B cell (primary cell): ENCODE results near the gene SLC66A1. TPM values are rescaled to one million over a fixed set of nuclear protein-coding genes. Genes with fewer than 3 reads are reported as not detected.

ENCODE experiments used
- ATAC-seq: fragments of 200-7000 bp; cut with Tn5 transposase; one replicate; pipeline ENCODE4 v1.10.0; 2021; ENCODE audit warnings: low read depth, mild to moderate bottlenecking, moderate number of reproducible peaks, moderate library complexity
- CTCF ChIA-PET: fragments of 350-600 bp; sonication (Branson Sonifier 250); formaldehyde crosslinking; loops from one replicate; lab custom pipeline; 2021; ENCODE audit warnings: antibody characterized with exemption, inconsistent platforms; lab: Charles Lee
- POLR2A ChIA-PET: fragments of 350-600 bp; sonication (Branson Sonifier 250); formaldehyde crosslinking; loops from one replicate; lab custom pipeline; 2021; ENCODE audit warnings: antibody characterized with exemption; lab: Charles Lee
- DNase-seq: peaks from one replicate; pipeline ENCODE4 v3.0.0; 2013
- H2AFZ ChIP-seq: 2 replicates; pipeline ENCODE4 v1.6.1; 2012; ENCODE audit warnings: mild to moderate bottlenecking, low read depth, low read length; ENCODE audit not compliant: insufficient read depth, poor library complexity, severe bottlenecking
- H3K27ac ChIP-seq, 2 donors: 1 replicate in 1 of 2; 2 replicates in 1 of 2; pipeline ENCODE4 v1.5.1; 2012 to 2013; ENCODE audit warnings: low read length in 2 of 2, mild to moderate bottlenecking in 2 of 2, moderate library complexity in 1 of 2
- H3K27me3 ChIP-seq, 4 experiments: fragments of 200-600 bp in 1 of 4; sonication (generic) in 1 of 4; replicated peaks in 1 of 4; 1 replicate in 2 of 4; 2 replicates in 2 of 4; pipeline versions ENCODE4 v1.6.1 to v1.7.0; 2013 to 2016; ENCODE audit warnings: low read length in 3 of 4, mild to moderate bottlenecking in 2 of 4, mixed read lengths in 1 of 4, moderate library complexity in 1 of 4; ENCODE audit not compliant: insufficient read depth in 4 of 4, control insufficient read depth in 3 of 4; ENCODE audit errors: control extremely low read depth in 1 of 4
- H3K36me3 ChIP-seq, 2 experiments: replicated peaks in 1 of 2; 1 replicate in 1 of 2; 2 replicates in 1 of 2; pipeline versions ENCODE4 v1.6.1 to v1.7.1; 2013; ENCODE audit warnings: low read length in 1 of 2; ENCODE audit not compliant: insufficient read depth in 2 of 2, control insufficient read depth in 1 of 2; ENCODE audit errors: control extremely low read depth in 1 of 2, extremely low read depth in 1 of 2
- H3K4me1 ChIP-seq, 2 donors: fragments of 200-600 bp in 1 of 2; sonication (generic) in 1 of 2; 1 replicate in 1 of 2; 2 replicates in 1 of 2; pipeline versions ENCODE4 v1.5.1 to v1.6.1; 2013 to 2017; ENCODE audit warnings: low read length in 2 of 2; ENCODE audit not compliant: control insufficient read depth in 2 of 2, insufficient read depth in 2 of 2
- H3K4me2 ChIP-seq: replicated peaks from 2 replicates; pipeline ENCODE3; 2012; ENCODE audit warnings: mild to moderate bottlenecking, low read depth, low read length; ENCODE audit not compliant: poor library complexity, severe bottlenecking
- H3K4me3 ChIP-seq, 5 experiments: fragments of 200-600 bp in 1 of 5; sonication (generic) in 1 of 5; 1 replicate in 3 of 5; 2 replicates in 2 of 5; pipeline versions ENCODE4 v1.5.1 to v1.7.0; 2011 to 2016; ENCODE audit warnings: low read length in 4 of 5, mild to moderate bottlenecking in 4 of 5, low read depth in 2 of 5, control low read depth in 1 of 5, moderate library complexity in 1 of 5; ENCODE audit not compliant: insufficient read depth in 1 of 5; ENCODE audit errors: control extremely low read depth in 1 of 5, extremely low read depth in 1 of 5
- H3K79me2 ChIP-seq: fragments of 200-600 bp; sonication (generic); one replicate; pipeline ENCODE4 v1.6.0; 2016; ENCODE audit warnings: low read length; ENCODE audit not compliant: control insufficient read depth, insufficient read depth
- H3K9ac ChIP-seq: fragments of 200-600 bp; sonication (generic); 2 replicates; pipeline ENCODE4 v1.6.1; 2017; ENCODE audit warnings: mild to moderate bottlenecking, low read length, moderate library complexity
- H3K9me3 ChIP-seq, 3 donors: one replicate each; pipeline versions ENCODE4 v1.6.1 to v1.7.1; 2013; ENCODE audit warnings: low read length in 2 of 3; ENCODE audit not compliant: control insufficient read depth in 2 of 3, insufficient read depth in 1 of 3; ENCODE audit errors: control extremely low read depth in 1 of 3
- H4K20me1 ChIP-seq: 2 replicates; pipeline ENCODE4 v1.6.0; 2012; ENCODE audit warnings: mild to moderate bottlenecking, low read length; ENCODE audit not compliant: insufficient read depth, control insufficient read depth, poor library complexity, severe bottlenecking
- H3K27ac Mint-ChIP-seq: one replicate; pipeline ENCODE4 v1.8.0; 2021; ENCODE audit warnings: mixed read lengths
- H3K27me3 Mint-ChIP-seq: one replicate; pipeline ENCODE4 v1.8.0; 2021; ENCODE audit warnings: mixed read lengths
- H3K4me1 Mint-ChIP-seq: one replicate; pipeline ENCODE4 v1.8.0; 2021; ENCODE audit warnings: mixed read lengths
- H3K4me3 Mint-ChIP-seq: one replicate; pipeline ENCODE4 v1.8.0; 2021; ENCODE audit warnings: mixed read lengths
- H3K9me3 Mint-ChIP-seq: one replicate; pipeline ENCODE4 v1.8.0; 2022; ENCODE audit warnings: mixed read lengths; ENCODE audit not compliant: insufficient read depth
- CTCF ChIP-seq: fragments of 200-600 bp; IDR thresholded peaks from one replicate; pipeline ENCODE4 v1.8.0; 2022; ENCODE audit warnings: antibody characterized with exemption, mild to moderate bottlenecking
- EZH2 ChIP-seq: IDR thresholded peaks from 2 replicates; pipeline ENCODE4 v1.6.1; 2012; ENCODE audit warnings: borderline replicate concordance, low read depth, mild to moderate bottlenecking, moderate library complexity, low read length; ENCODE audit not compliant: insufficient read depth, poor library complexity, severe bottlenecking
- WGBS: methylation state at CpG from one replicate; pipeline ENCODE4 v1.1.5; 2013; ENCODE audit warnings: missing lambda C conversion rate; ENCODE audit not compliant: insufficient coverage; 5-methylcytosine and 5-hydroxymethylcytosine counted together
- intact Hi-C: fragments of 100-400 bp; cut with micrococcal nuclease; formaldehyde crosslinking; loops from one replicate; pipeline ENCODE4 v1.10.0; 2022
- polyA plus RNA-seq: library from polyadenylated mRNA; depleted of rRNA; stranded (reverse); fragments of >200 nt; gene quantifications from 2 replicates; pipeline ENCODE4 v1.2.3, GENCODE V29; 2012
- total RNA-seq, 2 donors: library from RNA; stranded (reverse); fragments of 120-200 nt in 1 of 2; gene quantifications; 1 replicate in 1 of 2; 2 replicates in 1 of 2; pipeline versions ENCODE4 v1.2.3 to v1.2.4, GENCODE V29; 2013 to 2022

Gene SLC66A1
- total and polyA plus RNA-seq, 2 donors (not counting 1 experiment from before 2014, with no cell fraction given): 24.4 to 26.8 TPM

GRCh38 chr1:19369396-19370090, 57.4 kb downstream of the SLC66A1 start:
- Histone ChIP-seq H3K4me1 (no peaks in the 10 kb centered on the region), H3K9ac (no peak overlapping the region), H3K9me3 (no peaks in the 10 kb centered on the region), H3K4me3 (no peak overlapping the region), H3K36me3 (peaks cover 0 to 57% of the 10 kb centered on the region in 2 experiments), H4K20me1 (peaks cover 96% of the 10 kb centered on the region), H2AFZ (no peak overlapping the region), H3K27ac (no peak overlapping the region), H3K27me3 (no peaks in the 10 kb centered on the region), H3K79me2 (peaks cover 68% of the 10 kb centered on the region), H3K4me2 (no peak overlapping the region)
- TF ChIP-seq CTCF: no peak
- TF ChIP-seq EZH2: no peak
- 89% methylated on average over 15 of the region's 16 CpGs for WGBS
- H3K9me3 Mint-ChIP-seq: no peaks in the 10 kb centered on the region
- intact Hi-C loops: no loop called here
- no peak for DNase-seq
- CTCF ChIA-PET: no interaction called here
- H3K4me3 Mint-ChIP-seq: no peak overlapping the region
- POLR2A ChIA-PET: no interaction called here
- H3K27me3 Mint-ChIP-seq: no peaks in the 10 kb centered on the region
- H3K4me1 Mint-ChIP-seq: peaks cover 2% of the 10 kb centered on the region
- no peak overlapping the region for H3K27ac Mint-ChIP-seq
- no peak for ATAC-seq

- 61% methylated on average over 13 of the region's 13 CpGs for WGBS
- ChIA-PET POLR2A (no interaction called here), CTCF (no interaction called here)
- Histone ChIP-seq H3K36me3 (peaks cover 0 to 60% of the 10 kb centered on the region in 2 experiments), H3K27me3 (no peaks in the 10 kb centered on the region), H3K79me2 (peaks cover 68% of the 10 kb centered on the region), H3K27ac (no peak overlapping the region), H4K20me1 (peaks cover 94% of the 10 kb centered on the region), H3K9ac (no peak overlapping the region), H3K4me2 (no peak overlapping the region), H2AFZ (no peak overlapping the region), H3K9me3 (no peaks in the 10 kb centered on the region), H3K4me1 (no peaks in the 10 kb centered on the region), H3K4me3 (no peak overlapping the region)
- Mint-ChIP-seq H3K27me3 (no peaks in the 10 kb centered on the region), H3K4me1 (peaks cover 2% of the 10 kb centered on the region), H3K9me3 (no peaks in the 10 kb centered on the region), H3K27ac (peak overlapping the region; percentile 37), H3K4me3 (no peak overlapping the region)
- TF ChIP-seq EZH2 (no peak), CTCF (no peak)
- intact Hi-C loops: no loop called here
- ATAC-seq (no peak), DNase-seq (no peak)
Measured at GRCh38 chr1:19370453-19371170, 58.5 kb downstream of the SLC66A1 start.
